ENCODE data around the gene MAP2K5. TPM values are rescaled to one million over a fixed set of nuclear protein-coding genes. Genes with fewer than 3 reads are reported as not detected.

MAP2K5 gene
- total and polyA plus RNA-seq, 9 of the 15 experiments (the other 6 are each of a cell fraction or from before 2014, with no cell fraction given) = 0.41 to 16.5 (median 7.5) TPM

GRCh38 chr15:67719330-67719959 lies 176.9 kb downstream of the MAP2K5 start:
- intact Hi-C loops (cut with micrococcal nuclease) (no loop called here), in situ Hi-C loops (cut with MboI) (no loop called here)
- Histone ChIP-seq H3K4me3 (no peak overlapping the region), H4K20me1 (replicated peaks; ENCODE audit: control insufficient read depth, insufficient read depth, low read length) (no peaks in the 10 kb centered on the region), H3K9me3 (replicated peaks; ENCODE audit: control insufficient read depth, insufficient read depth, low read depth, low read length) (no peaks in the 10 kb centered on the region), H3K27me3 (ENCODE audit: control insufficient read depth in 2 of 2, insufficient read depth in 2 of 2, low read length in 2 of 2) (no peaks in the 10 kb centered on the region), H3K9me1 (ENCODE audit: control insufficient read depth, insufficient read depth, low read length) (no peaks in the 10 kb centered on the region), H3K9ac (ENCODE audit: insufficient read depth in 1 of 2, low read depth in 2 of 2, low read length in 2 of 2) (no peak overlapping the region), H3K4me2 (ENCODE audit: insufficient read depth, low read length) (no peak overlapping the region), H2AFZ (ENCODE audit: low read depth, low read length) (no peak overlapping the region), H3K36me3 (ENCODE audit: control insufficient read depth, insufficient read depth, low read length) (no peaks in the 10 kb centered on the region), H3K4me1 (replicated peaks in 1 of 2; ENCODE audit: control insufficient read depth in 2 of 2, insufficient read depth in 2 of 2, low read length in 2 of 2) (peaks cover 0 to 8% of the 10 kb centered on the region in 2 experiments; a peak in 3 of 5 replicates), H3K27ac (ENCODE audit: extremely low read depth, low read depth, low read length) (no peak overlapping the region), H3K79me2 (ENCODE audit: control insufficient read depth, insufficient read depth, low read length) (no peaks in the 10 kb centered on the region)
- no TSS peak for BruUV-seq (replicated peaks)
- ChIA-PET POLR2A (interaction anchor here (1.3 kb wide), 1 partner anchor 16 kb away, joined by 4 read pairs; no protein-coding TSS in a partner anchor), CTCF (ENCODE audit: low intra/inter-chr PET ratio) (no interaction called here)
- ATAC-seq (no peak), FAIRE-seq (no peak), DNase-seq (ENCODE audit: extremely low read depth in 1 of 4, low spot score in 3 of 4) (no peak)
- 18% methylated on average over 1 of the region's 1 CpG for WGBS (ENCODE audit: insufficient coverage, low coverage, missing lambda C conversion rate)
- TF ChIP-seq SMARCE1 (IDR thresholded peaks at IDR 0.05) = no peak
- TF ChIP-seq TSHZ1 (CRISPR knock-in tag; IDR thresholded peaks at IDR 0.05) = no peak
- TF ChIP-seq ZBTB2 (IDR thresholded peaks at IDR 0.05) = no peak
- TF ChIP-seq SIN3B (IDR thresholded peaks at IDR 0.05; ENCODE audit: low read depth) = no peak
- TF ChIP-seq TRIM25 (IDR thresholded peaks at IDR 0.05; ENCODE audit: borderline replicate concordance) = no peak
- no peak for TF ChIP-seq RBM15 (IDR thresholded peaks at IDR 0.05; ENCODE audit: insufficient read depth, low read length)
- TF ChIP-seq GTF2F1 (IDR thresholded peaks at IDR 0.05; ENCODE audit: low read depth, low read length) = no peak
- TF ChIP-seq FOSL1 (tag; conservative IDR thresholded peaks at IDR 0.05) = no peak
- no peak for TF ChIP-seq ZNF174 (CRISPR knock-in tag; IDR thresholded peaks at IDR 0.05)
- TF ChIP-seq COPS2 (conservative IDR thresholded peaks at IDR 0.05) = no peak
- TF ChIP-seq GTF3C2 (IDR thresholded peaks at IDR 0.05; ENCODE audit: borderline replicate concordance, extremely low read depth, insufficient read length) = no peak
